Bronchial epithelial cell (primary cell): ENCODE results near the gene STN1. TPM values are rescaled to one million over a fixed set of nuclear protein-coding genes. Genes with fewer than 3 reads are reported as not detected.
A peak's percentile ranks its signal among the peaks of the same experiment; 100 is the strongest.

ENCODE experiments used
- DNase-seq: peaks from one replicate; pipeline ENCODE4 v3.0.0-alpha.2; 2010; ENCODE audit warnings: low read depth
- FAIRE-seq: peaks from 2 replicates; lab custom pipeline; 2011; peaks lifted over from hg19 to GRCh38; lab: Jason Lieb, UNC
- H3K27me3 ChIP-seq: 2 replicates; pipeline ENCODE4 v1.5.1; 2011; ENCODE audit warnings: low read length; ENCODE audit not compliant: control insufficient read depth, insufficient read depth
- H3K36me3 ChIP-seq: 2 replicates; pipeline ENCODE4 v1.5.1; 2011; ENCODE audit warnings: low read length; ENCODE audit not compliant: control insufficient read depth, insufficient read depth
- H3K4me3 ChIP-seq: 2 replicates; pipeline ENCODE4 v1.5.1; 2011; ENCODE audit warnings: mild to moderate bottlenecking, low read depth, low read length, control low read depth
- CTCF ChIP-seq: IDR thresholded peaks from 2 replicates; pipeline ENCODE4 v1.5.1; 2011; ENCODE audit warnings: mild to moderate bottlenecking, moderate library complexity, low read length, control low read depth, inconsistent platforms; ENCODE audit not compliant: insufficient read depth, severe bottlenecking
- total RNA-seq: library from RNA; depleted of rRNA; stranded (reverse); fragments of >200 nt; gene quantifications from 2 replicates; pipeline ENCODE4 v1.2.1, GENCODE V29; 2014

Gene STN1
- total RNA-seq, 1 donor from 2014 or later, result 67.7 TPM

- peaks cover 13% of the 10 kb centered on the region for H3K36me3 ChIP-seq
- DNase-seq (no peak), FAIRE-seq (peak; percentile 52)
Observed at GRCh38 chr10:103843854-103844570, 74.0 kb downstream of the STN1 start.

GRCh38 chr10:103843045-103843444 lies 74.9 kb downstream of the STN1 start:
- Histone ChIP-seq H3K4me3 (no peak overlapping the region), H3K36me3 (peaks cover 6% of the 10 kb centered on the region), H3K27me3 (no peaks in the 10 kb centered on the region)
- no peak for TF ChIP-seq CTCF
- FAIRE-seq, result no peak
- no peak for DNase-seq

More at GRCh38 chr10:103843854-103844570, 74.0 kb downstream of the STN1 start:
- Histone ChIP-seq H3K27me3 (no peaks in the 10 kb centered on the region), H3K4me3 (no peak overlapping the region)
- no peak for TF ChIP-seq CTCF

- peaks cover 6% of the 10 kb centered on the region for H3K36me3 ChIP-seq
- no peaks in the 10 kb centered on the region for H3K27me3 ChIP-seq
- DNase-seq (no peak), FAIRE-seq (no peak)
- TF ChIP-seq CTCF, result no peak
- H3K4me3 ChIP-seq, result no peak overlapping the region
Observed at GRCh38 chr10:103842605-103843004, 75.4 kb downstream of the STN1 start.

GRCh38 chr10:103841519-103841918 lies 76.5 kb downstream of the STN1 start:
- Histone ChIP-seq H3K36me3 (peaks cover 6% of the 10 kb centered on the region), H3K4me3 (no peak overlapping the region), H3K27me3 (no peaks in the 10 kb centered on the region)
- FAIRE-seq (no peak), DNase-seq (no peak)
- TF ChIP-seq CTCF, result no peak

GRCh38 chr10:103840740-103841070 lies 77.3 kb downstream of the STN1 start:
- H3K36me3 ChIP-seq, result peaks cover 6% of the 10 kb centered on the region
- no peak for FAIRE-seq
- DNase-seq, result no peak
- no peaks in the 10 kb centered on the region for H3K27me3 ChIP-seq
- no peak for TF ChIP-seq CTCF
- H3K4me3 ChIP-seq, result no peak overlapping the region
